IMR-90 (cell line): ENCODE measurements around the gene ETNK1. TPM values are rescaled to one million over a fixed set of nuclear protein-coding genes. Genes with fewer than 3 reads are reported as not detected.

Experiments used
- ATAC-seq: fragments of 200-7000 bp; cut with Tn5 transposase; 2 replicates; pipeline ENCODE4 v1.9.1; 2020; ENCODE audit warnings: low read depth, mild to moderate bottlenecking, moderate library complexity
- BruUV-seq: library from RNA; stranded (reverse); fragments of 400-500 nt; replicated peaks from 2 replicates; lab custom pipeline; 2021; lab: Mats Ljungman, UMichigan
- CTCF ChIA-PET: fragments of 300-600 bp; formaldehyde crosslinking; extraction: SDS; loops from one replicate; lab custom pipeline; 2021; ENCODE audit warnings: antibody characterized with exemption; lab: Yijun Ruan, JAX
- POLR2A ChIA-PET: fragments of 300-600 bp; sonication (Branson Sonifier 250); formaldehyde crosslinking; loops from one replicate; lab custom pipeline; 2022; ENCODE audit warnings: antibody characterized with exemption; ENCODE audit not compliant: unreplicated experiment; lab: Charles Lee
- DNase-seq: peaks from one replicate; pipeline ENCODE4 v3.0.0; 2013
- H2AFZ ChIP-seq: replicated peaks from 2 replicates; pipeline ENCODE3; 2013; ENCODE audit warnings: low read length, mild to moderate bottlenecking; ENCODE audit not compliant: poor library complexity
- H2AK5ac ChIP-seq: 2 replicates; pipeline ENCODE4 v1.6.1; 2013; ENCODE audit warnings: low read depth, low read length, inconsistent platforms
- H2AK9ac ChIP-seq: replicated peaks from 2 replicates; pipeline ENCODE3; 2013; ENCODE audit warnings: mild to moderate bottlenecking, low read depth, low read length, moderate library complexity; ENCODE audit not compliant: poor library complexity
- H2BK120ac ChIP-seq: 2 replicates; pipeline ENCODE4 v1.6.1; 2013; ENCODE audit warnings: low read depth, low read length, inconsistent platforms
- H2BK15ac ChIP-seq: 3 replicates; pipeline ENCODE4 v1.6.1; 2013; ENCODE audit warnings: low read depth, low read length, inconsistent platforms
- H2BK20ac ChIP-seq: 2 replicates; pipeline ENCODE4 v1.6.1; 2013; ENCODE audit warnings: low read depth, mild to moderate bottlenecking, inconsistent platforms, low read length, moderate library complexity
- H2BK5ac ChIP-seq: 2 replicates; pipeline ENCODE4 v1.6.1; 2013; ENCODE audit warnings: mild to moderate bottlenecking, low read depth, low read length, inconsistent platforms; ENCODE audit not compliant: poor library complexity, severe bottlenecking
- H3K14ac ChIP-seq: replicated peaks from 2 replicates; pipeline ENCODE4 v1.6.1; 2013; ENCODE audit warnings: low read depth, low read length, inconsistent platforms
- H3K18ac ChIP-seq: 2 replicates; pipeline ENCODE4 v1.6.1; 2013; ENCODE audit warnings: low read depth, low read length, control low read depth
- H3K23ac ChIP-seq: 2 replicates; pipeline ENCODE4 v1.6.1; 2013; ENCODE audit warnings: low read depth, low read length, inconsistent platforms
- H3K27ac ChIP-seq: 2 replicates; pipeline ENCODE4 v1.5.1; 2013; ENCODE audit warnings: mild to moderate bottlenecking, control low read depth, low read length; ENCODE audit not compliant: insufficient read depth
- H3K27me3 ChIP-seq: 2 replicates; pipeline ENCODE4 v1.6.1; 2013; ENCODE audit warnings: low read length; ENCODE audit not compliant: control insufficient read depth, insufficient read depth
- H3K36me3 ChIP-seq: 2 replicates; pipeline ENCODE4 v1.6.1; 2013; ENCODE audit warnings: low read length, mixed read lengths; ENCODE audit not compliant: control insufficient read depth, insufficient read depth
- H3K4ac ChIP-seq: 2 replicates; pipeline ENCODE4 v1.6.1; 2013; ENCODE audit warnings: low read depth, low read length, inconsistent platforms
- H3K4me1 ChIP-seq: 2 replicates; pipeline ENCODE4 v1.6.1; 2013; ENCODE audit warnings: low read length, mixed read lengths; ENCODE audit not compliant: control insufficient read depth, insufficient read depth
- H3K4me2 ChIP-seq: 2 replicates; pipeline ENCODE4 v1.6.1; 2013; ENCODE audit warnings: low read depth, mild to moderate bottlenecking, control low read depth, low read length, moderate library complexity
- H3K4me3 ChIP-seq: 2 replicates; pipeline ENCODE4 v1.5.1; 2013; ENCODE audit warnings: low read depth, mild to moderate bottlenecking, control low read depth, low read length, moderate library complexity; ENCODE audit not compliant: insufficient read depth
- H3K56ac ChIP-seq: 2 replicates; pipeline ENCODE4 v1.6.1; 2013; ENCODE audit warnings: low read length, inconsistent platforms; ENCODE audit not compliant: insufficient read depth; ENCODE audit errors: extremely low read depth
- H3K79me1 ChIP-seq, 2 experiments: 2 replicates each; pipeline ENCODE4 v1.6.1; 2013; ENCODE audit warnings: low read length in 2 of 2, inconsistent platforms in 1 of 2, low read depth in 1 of 2
- H3K9ac ChIP-seq: 2 replicates; pipeline ENCODE4 v1.6.1; 2013; ENCODE audit warnings: low read depth, low read length, control low read depth
- H3K9me1 ChIP-seq: 2 replicates; pipeline ENCODE4 v1.6.1; 2013; ENCODE audit warnings: low read length, inconsistent platforms; ENCODE audit not compliant: insufficient read depth
- H3K9me3 ChIP-seq: 2 replicates; pipeline ENCODE4 v1.6.1; 2013; ENCODE audit warnings: low read length; ENCODE audit not compliant: control insufficient read depth, insufficient read depth
- H4K20me1 ChIP-seq: 2 replicates; pipeline ENCODE4 v1.6.1; 2013; ENCODE audit warnings: low read length, inconsistent platforms; ENCODE audit not compliant: insufficient read depth
- H4K5ac ChIP-seq: 2 replicates; pipeline ENCODE4 v1.6.1; 2013; ENCODE audit warnings: mild to moderate bottlenecking, low read depth, low read length, control low read depth
- H4K8ac ChIP-seq, 2 experiments: 2 replicates each; pipeline ENCODE4 v1.6.1; 2013; ENCODE audit warnings: low read depth in 2 of 2, low read length in 2 of 2, control low read depth in 1 of 2, inconsistent platforms in 1 of 2
- H4K91ac ChIP-seq: 2 replicates; pipeline ENCODE4 v1.6.1; 2013; ENCODE audit warnings: low read depth, low read length, inconsistent platforms; ENCODE audit not compliant: insufficient read depth
- BHLHE40 ChIP-seq: fragments of 150-350 bp; IDR thresholded peaks from 2 replicates; pipeline ENCODE4 v1.6.1; 2016; ENCODE audit warnings: mild to moderate bottlenecking, low read depth, low read length
- MAZ ChIP-seq: IDR thresholded peaks from 2 replicates; pipeline ENCODE4 v1.6.1; 2012; ENCODE audit warnings: low read depth, mild to moderate bottlenecking, low read length, improper control_type of control experiment, moderate library complexity, borderline replicate concordance
- POLR2A ChIP-seq: IDR thresholded peaks from 2 replicates; pipeline ENCODE4 v1.6.1; 2012; ENCODE audit warnings: mild to moderate bottlenecking, low read depth, low read length
- RAD21 ChIP-seq: IDR thresholded peaks from 2 replicates; pipeline ENCODE4 v1.6.1; 2012; ENCODE audit warnings: low read length, improper control_type of control experiment
- SMC3 ChIP-seq: fragments of 150-350 bp; IDR thresholded peaks from 2 replicates; pipeline ENCODE4 v1.6.1; 2016; ENCODE audit warnings: low read depth, mild to moderate bottlenecking, antibody characterized with exemption, low read length, moderate library complexity
- USF2 ChIP-seq: fragments of 150-350 bp; IDR thresholded peaks from 2 replicates; pipeline ENCODE4 v1.6.1; 2017; ENCODE audit warnings: mild to moderate bottlenecking, antibody characterized with exemption, low read length, low read depth
- WGBS, 2 experiments: methylation state at CpG; one replicate each; pipeline versions ENCODE4 v1.1.5 to v1.1.7; 2013; ENCODE audit warnings: missing lambda C conversion rate in 2 of 2; ENCODE audit not compliant: insufficient read length in 1 of 2; ENCODE audit errors: extremely low coverage in 2 of 2; 5-methylcytosine and 5-hydroxymethylcytosine counted together
- dilution Hi-C: fragments of 300-500 bp; cut with HindIII; formaldehyde crosslinking; loops from one replicate; pipeline ENCODE4 v1.14.3; 2018; ENCODE audit warnings: low sequenced_read_pairs; ENCODE audit not compliant: unreplicated experiment
- in situ Hi-C: fragments of 300-500 bp; cut with MboI; formaldehyde crosslinking; loops from 3 replicates; pipeline ENCODE4 v1.14.3; 2019; ENCODE audit warnings: low sequenced_read_pairs, inconsistent platforms, mixed read lengths
- intact Hi-C: fragments of 100-400 bp; cut with micrococcal nuclease; formaldehyde crosslinking; loops from 2 replicates; pipeline ENCODE4 v1.10.0; 2022
- polyA plus RNA-seq, 3 experiments: library from polyadenylated mRNA; depleted of rRNA; stranded (reverse); fragments of >200 nt; gene quantifications; 2 replicates each; pipeline ENCODE4 v1.2.3, GENCODE V29; 2012; ENCODE audit warnings: low replicate concordance in 1 of 3
- total RNA-seq: library from RNA; depleted of rRNA; stranded (reverse); fragments of >200 nt; gene quantifications from 2 replicates; pipeline ENCODE4 v1.2.3, GENCODE V29; 2012
- TF ChIP-seq, protein P1 (sequence below): conservative IDR thresholded peaks from 2 replicates; pipeline ENCODE4 v1.5.1; 2012; ENCODE audit warnings: mild to moderate bottlenecking, low read depth, low read length, improper control_type of control experiment

The ETNK1 gene
- total and polyA plus RNA-seq, 2 of the 4 experiments (the other 2 are of a cell fraction), result 12.8 to 33.3 TPM

DNA sequence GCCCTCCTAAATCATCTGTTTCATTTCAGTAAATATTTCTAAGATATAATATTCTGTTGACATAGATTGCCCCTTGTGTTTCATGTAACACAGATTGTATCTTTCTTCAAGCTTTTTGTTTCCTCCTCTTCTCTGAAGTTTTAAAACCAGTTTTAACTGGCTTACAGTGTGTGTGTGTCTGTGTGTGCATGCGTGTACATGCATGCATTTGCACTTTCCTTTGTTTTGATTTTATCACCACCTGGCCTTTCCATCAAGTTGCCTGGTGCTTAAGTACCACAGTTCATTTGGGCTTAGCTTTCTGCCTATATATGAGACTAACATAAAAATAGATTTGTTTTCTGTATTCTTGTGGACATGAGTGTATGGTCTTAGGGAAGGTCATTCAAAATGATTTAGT lies 31.9 kb downstream of the ETNK1 start:
- Histone ChIP-seq H3K27ac (no peak overlapping the region), H4K20me1 (0 out of 2 replicates have a peak, but pooled peaks cover 8% of the 10 kb centered on the region), H3K36me3 (peaks cover 5% of the 10 kb centered on the region; the same call in 1 of the 2 replicates), H4K91ac (no peak overlapping the region), H3K4me2 (no peak overlapping the region), H2AFZ (no peak overlapping the region), H2BK15ac (no peak overlapping the region), H2BK120ac (no peak overlapping the region), H4K5ac (no peak overlapping the region), H2AK5ac (no peak overlapping the region), H3K9me3 (no peaks in the 10 kb centered on the region), H4K8ac (no peak overlapping the region), H3K4me1 (peaks cover 6% of the 10 kb centered on the region), H3K4me3 (no peak overlapping the region), H3K18ac (no peak overlapping the region), H3K79me1 (peaks cover 12 to 32% of the 10 kb centered on the region in 2 experiments; a peak in 3 of 4 replicates), H3K23ac (no peak overlapping the region), H2AK9ac (no peak overlapping the region), H3K4ac (no peak overlapping the region), H3K9ac (no peak overlapping the region), H2BK20ac (no peak overlapping the region), H3K9me1 (no peaks in the 10 kb centered on the region; the same call in 1 of the 2 replicates), H3K27me3 (no peaks in the 10 kb centered on the region), H3K56ac (no peak overlapping the region), H3K14ac (no peak overlapping the region), H2BK5ac (no peak overlapping the region)
- no TSS peak for BruUV-seq
- dilution Hi-C loops (no loop called here), intact Hi-C loops (no loop called here), in situ Hi-C loops (no loop called here)
- DNase-seq, result no peak
- no peak for ATAC-seq
- ChIA-PET POLR2A (no interaction called here), CTCF (interaction anchor here (1.1 to 1.6 kb wide), 2 partner anchors 14 to 28 kb away, joined by 4 to 5 read pairs; no protein-coding TSS in a partner anchor)
- no CpG with 5 or more reads among the region's 1 CpG for WGBS, 2 experiments
- TF ChIP-seq BHLHE40 (no peak), MAZ (no peak), POLR2A (no peak), USF2 (no peak), SMC3 (no peak), RAD21 (no peak)
- TF ChIP-seq, protein P1, sequence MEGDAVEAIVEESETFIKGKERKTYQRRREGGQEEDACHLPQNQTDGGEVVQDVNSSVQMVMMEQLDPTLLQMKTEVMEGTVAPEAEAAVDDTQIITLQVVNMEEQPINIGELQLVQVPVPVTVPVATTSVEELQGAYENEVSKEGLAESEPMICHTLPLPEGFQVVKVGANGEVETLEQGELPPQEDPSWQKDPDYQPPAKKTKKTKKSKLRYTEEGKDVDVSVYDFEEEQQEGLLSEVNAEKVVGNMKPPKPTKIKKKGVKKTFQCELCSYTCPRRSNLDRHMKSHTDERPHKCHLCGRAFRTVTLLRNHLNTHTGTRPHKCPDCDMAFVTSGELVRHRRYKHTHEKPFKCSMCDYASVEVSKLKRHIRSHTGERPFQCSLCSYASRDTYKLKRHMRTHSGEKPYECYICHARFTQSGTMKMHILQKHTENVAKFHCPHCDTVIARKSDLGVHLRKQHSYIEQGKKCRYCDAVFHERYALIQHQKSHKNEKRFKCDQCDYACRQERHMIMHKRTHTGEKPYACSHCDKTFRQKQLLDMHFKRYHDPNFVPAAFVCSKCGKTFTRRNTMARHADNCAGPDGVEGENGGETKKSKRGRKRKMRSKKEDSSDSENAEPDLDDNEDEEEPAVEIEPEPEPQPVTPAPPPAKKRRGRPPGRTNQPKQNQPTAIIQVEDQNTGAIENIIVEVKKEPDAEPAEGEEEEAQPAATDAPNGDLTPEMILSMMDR, result no peak
